Cardiac muscle cell (in vitro differentiated cells and primary cell): Measurements from ENCODE around the gene KHDC4. TPM values are rescaled to one million over a fixed set of nuclear protein-coding genes. Genes with fewer than 3 reads are reported as not detected.

Experiments
- DNase-seq, 2 donors: peaks; one replicate each; pipeline versions ENCODE4 v3.0.0 to v3.0.0-alpha.2; 2010 to 2017; ENCODE audit warnings: low read depth in 1 of 2, low spot score in 1 of 2
- H3K27ac ChIP-seq: fragments of 200-600 bp; sonication (generic); 2 replicates; pipeline ENCODE4 v1.5.1; 2016
- H3K27me3 ChIP-seq: fragments of 200-600 bp; sonication (generic); 2 replicates; pipeline ENCODE4 v1.6.0; 2016; ENCODE audit warnings: control low read depth
- H3K36me3 ChIP-seq: fragments of 200-600 bp; sonication (generic); 2 replicates; pipeline ENCODE4 v1.5.1; 2016; ENCODE audit warnings: control low read depth
- H3K4me1 ChIP-seq: fragments of 200-600 bp; sonication (generic); 2 replicates; pipeline ENCODE4 v1.8.1; 2017; ENCODE audit warnings: low read depth, mild to moderate bottlenecking, mixed run types
- H3K4me3 ChIP-seq: fragments of 200-600 bp; sonication (generic); 2 replicates; pipeline ENCODE4 v1.5.1; 2016; ENCODE audit warnings: mild to moderate bottlenecking
- H3K9me3 ChIP-seq: fragments of 200-600 bp; sonication (generic); 2 replicates; pipeline ENCODE4 v1.5.1; 2017; ENCODE audit warnings: low read depth, mild to moderate bottlenecking, control low read depth
- CTCF ChIP-seq: IDR thresholded peaks from 2 replicates; pipeline ENCODE4 v1.5.1; 2012; ENCODE audit warnings: low read depth, mild to moderate bottlenecking, low read length
- polyA plus RNA-seq: library from polyadenylated mRNA; unstranded; fragments of >200 nt; fragmentation: Nextera tagmentation; extraction: Ambion mirVana; gene quantifications from 2 replicates; pipeline ENCODE4 v1.2.1, GENCODE V29; 2016
- total RNA-seq: library from RNA; depleted of rRNA; stranded (reverse); fragments of >200 nt; gene quantifications from 2 replicates; pipeline ENCODE4 v1.2.3, GENCODE V29; 2016

Gene KHDC4
- 61.0 and 86.4 TPM in 2 replicates for total RNA-seq
- 26.6 and 31.5 TPM in 2 replicates for polyA plus RNA-seq

- Histone ChIP-seq H3K9me3 (no peaks in the 10 kb centered on the region), H3K36me3 (peaks cover 29% of the 10 kb centered on the region), H3K4me3 (peak within 1 kb of the TSS; percentile 75), H3K4me1 (peaks cover 28% of the 10 kb centered on the region), H3K27ac (peak within 1 kb of the TSS; percentile 89), H3K27me3 (no peaks in the 10 kb centered on the region)
- peak; percentile 99 for DNase-seq
- TF ChIP-seq CTCF, result no peak
These were observed at the start of gene KHDC4 for GRCh38 chr1:155934097-155934935. TSS of gene KHDC4 (minus strand) at chr1:155934413. CDS start at chr1:155934373, 40 bp downstream.

- Histone ChIP-seq H3K4me1 (peaks cover 21% of the 10 kb centered on the region), H3K9me3 (no peaks in the 10 kb centered on the region), H3K4me3 (no peak overlapping the region), H3K27ac (no peak overlapping the region), H3K27me3 (no peaks in the 10 kb centered on the region), H3K36me3 (no peaks in the 10 kb centered on the region)
- peak; percentile 15 for TF ChIP-seq CTCF
- peak in 1 of 2 donors; percentile 99 for DNase-seq
These were observed 49.2 kb upstream of the KHDC4 start for GRCh38 chr1:155983191-155984024.

GRCh38 chr1:155982106-155982505 lies 47.9 kb upstream of the KHDC4 start:
- Histone ChIP-seq H3K4me1 (peaks cover 23% of the 10 kb centered on the region), H3K27me3 (no peaks in the 10 kb centered on the region), H3K4me3 (no peak overlapping the region), H3K36me3 (no peaks in the 10 kb centered on the region), H3K27ac (no peak overlapping the region), H3K9me3 (no peaks in the 10 kb centered on the region)
- no peak for DNase-seq
- TF ChIP-seq CTCF, result no peak

- no peak overlapping the region for H3K4me3 ChIP-seq
- H3K9me3 ChIP-seq, result no peaks in the 10 kb centered on the region
- no peaks in the 10 kb centered on the region for H3K36me3 ChIP-seq
- peak overlapping the region; percentile 92 for H3K27ac ChIP-seq
- peak in 1 of 2 donors; percentile 90 for DNase-seq
- no peaks in the 10 kb centered on the region for H3K27me3 ChIP-seq
- H3K4me1 ChIP-seq, result peaks cover 28% of the 10 kb centered on the region
- TF ChIP-seq CTCF, result no peak
These were observed 47.3 kb upstream of the KHDC4 start for GRCh38 chr1:155981266-155982088.
